Aorta (tissue), 5 donors: ENCODE results near the gene PRDX2. TPM values are rescaled to one million over a fixed set of nuclear protein-coding genes. Genes with fewer than 3 reads are reported as not detected.
"Not testable (repeated sequence)": the region's sequence is repeated elsewhere in the genome, so short reads cannot be mapped to it uniquely, and the experiment has no call there.

Experiments
- ATAC-seq: fragments of 200-7000 bp; cut with Tn5 transposase; one replicate; pipeline ENCODE4 v1.9.1; 2022; ENCODE audit warnings: moderate library complexity; ENCODE audit not compliant: low FRiP score
- DNase-seq, 2 donors: peaks; one replicate each; pipeline ENCODE4 v3.0.0-alpha.2; 2020
- H3K27ac ChIP-seq, 2 donors: one replicate each; pipeline ENCODE4 v1.5.1; 2013; ENCODE audit warnings: low read length in 2 of 2, mild to moderate bottlenecking in 2 of 2, moderate library complexity in 2 of 2, control low read depth in 1 of 2, inconsistent platforms in 1 of 2, low read depth in 1 of 2
- H3K27me3 ChIP-seq, 2 donors: one replicate each; pipeline ENCODE4 v1.6.1; 2013; ENCODE audit warnings: control low read depth in 1 of 2, low read length in 1 of 2, mild to moderate bottlenecking in 1 of 2, moderate library complexity in 1 of 2; ENCODE audit not compliant: insufficient read depth in 2 of 2, control insufficient read depth in 1 of 2
- H3K36me3 ChIP-seq, 2 donors: one replicate each; pipeline ENCODE4 v1.6.1; 2013; ENCODE audit warnings: control low read depth in 1 of 2, low read length in 1 of 2, mild to moderate bottlenecking in 1 of 2; ENCODE audit not compliant: insufficient read depth in 2 of 2, control insufficient read depth in 1 of 2
- H3K4me1 ChIP-seq, 2 donors: one replicate each; pipeline ENCODE4 v1.6.1; 2013; ENCODE audit warnings: low read length in 2 of 2, control low read depth in 1 of 2, mild to moderate bottlenecking in 1 of 2, moderate library complexity in 1 of 2; ENCODE audit not compliant: insufficient read depth in 2 of 2, control insufficient read depth in 1 of 2
- H3K4me3 ChIP-seq, 2 donors: one replicate each; pipeline ENCODE4 v1.5.1; 2013; ENCODE audit warnings: low read length in 2 of 2, control low read depth in 1 of 2, mild to moderate bottlenecking in 1 of 2
- H3K9me3 ChIP-seq: one replicate; pipeline ENCODE4 v1.6.1; 2013; ENCODE audit warnings: mild to moderate bottlenecking, low read length; ENCODE audit not compliant: control insufficient read depth
- WGBS, 2 donors: extraction: QIAGEN DNeasy Blood & Tissue Kit; methylation state at CpG; one replicate each; pipeline ENCODE4 v1.1.7; 2013; 5-methylcytosine and 5-hydroxymethylcytosine counted together
- intact Hi-C, 2 donors: fragments of 100-400 bp; cut with DNase I; formaldehyde crosslinking; loops; one replicate each; pipeline versions ENCODE4 v1.14.2 to v1.15.0; 2022
- polyA plus RNA-seq, 2 donors: library from polyadenylated mRNA; stranded (reverse); fragments of 200-250 nt; gene quantifications; one replicate each; pipeline ENCODE4 v1.2.3, GENCODE V29; 2013
- total RNA-seq, 2 donors: library from RNA; stranded (reverse); fragmentation: NEBNext Ultra II Directional; extraction: Animal tissue kit (Norgen Biotek cat#: 25700); gene quantifications; one replicate each; pipeline ENCODE4 v1.2.1, GENCODE V29; 2021
- donor health status: healthy with polysubstance abuse.
- donor health status: Bipolar disorder and iron deficiency.
- donor health status: DM: no; HTN: no; CAD: no.
- donor health status: DM: no; HTN: no; CAD: no.
- donor health status: DM: yes; HTN: yes; CAD: no.

PRDX2 gene
- total and polyA plus RNA-seq, 4 donors: 90.5 to 202 (median 135) TPM

DNA sequence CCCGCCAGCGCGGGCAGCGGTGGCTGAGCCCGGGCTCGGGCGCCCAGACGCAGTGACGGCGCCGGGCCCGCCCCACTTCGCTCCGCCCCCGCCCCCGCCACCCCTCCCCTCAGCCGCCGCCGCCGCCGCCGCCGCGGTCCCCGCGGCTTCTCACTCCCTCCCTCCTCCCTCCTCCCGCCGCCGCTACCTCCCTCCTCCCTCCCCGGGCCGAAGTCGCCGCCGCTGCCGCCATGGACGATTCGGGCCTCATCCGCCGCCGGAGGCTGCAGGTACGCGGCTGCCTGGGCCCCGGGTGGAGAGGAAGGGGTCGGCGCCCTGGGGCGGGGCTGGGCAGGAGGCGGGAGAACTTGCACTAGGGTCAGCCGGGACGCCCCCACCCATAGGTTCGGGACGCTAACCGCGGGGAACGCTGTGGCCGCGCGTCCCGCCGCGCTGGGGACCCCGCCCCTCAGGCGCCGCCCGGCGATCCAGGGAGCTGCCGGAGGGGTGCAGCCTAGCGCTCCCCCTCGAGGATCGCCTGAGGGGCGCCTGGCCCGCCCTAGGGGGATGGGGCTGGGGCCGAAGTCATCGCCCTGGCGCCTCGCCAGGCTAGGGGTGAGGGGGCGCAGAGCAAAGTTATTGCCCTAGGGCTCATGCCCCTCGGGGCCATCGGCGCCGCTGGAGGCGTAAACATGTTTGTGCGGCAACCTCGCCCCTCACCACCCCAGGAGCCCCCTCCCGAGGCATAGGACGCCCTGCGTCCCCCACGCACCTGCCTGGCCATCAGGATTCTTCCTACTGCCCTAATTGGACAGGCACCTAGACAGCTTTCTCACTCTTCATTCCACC is 32.4 kb upstream of the PRDX2 start:
- intact Hi-C loops: no loop called here
- H3K4me1 ChIP-seq: no peaks in the 10 kb centered on the region
- no peak for ATAC-seq

DNA sequence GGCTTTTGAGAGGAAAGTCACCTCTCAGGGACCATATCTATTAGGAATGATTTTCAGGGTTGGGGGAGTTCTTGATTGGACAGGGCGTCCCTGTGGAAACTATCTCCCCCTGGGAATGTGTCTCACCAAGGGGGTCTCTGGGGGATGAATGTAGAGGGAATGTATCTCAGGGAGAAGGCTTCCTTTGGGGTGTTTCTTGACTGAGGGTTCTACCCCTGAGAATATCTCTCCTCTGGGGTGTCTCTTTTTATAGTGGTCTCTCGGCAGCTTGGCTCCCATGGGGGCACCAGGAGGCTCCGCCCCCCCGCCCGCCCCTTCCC is 31.8 kb upstream of the PRDX2 start:
- ATAC-seq (no peak), DNase-seq (no peak)
- no peaks in the 10 kb centered on the region for H3K27me3 ChIP-seq
- H3K36me3 ChIP-seq: no peaks in the 10 kb centered on the region
- no peak overlapping the region for H3K27ac ChIP-seq
- intact Hi-C loops: no loop called here
- peak overlapping the region in 1 of 2 donors; percentile 21 for H3K4me3 ChIP-seq
- H3K9me3 ChIP-seq: no peaks in the 10 kb centered on the region
- 0 to 1% methylated on average over 5 of the region's 5 CpGs for WGBS, 2 donors
- H3K4me1 ChIP-seq: no peaks in the 10 kb centered on the region

More for the DNA sequence above, 32.4 kb upstream of the PRDX2 start:
- 0 to 1% methylated on average over 37 to 86 of the region's 87 CpGs for WGBS, 2 donors
- H3K4me3 ChIP-seq: peak overlapping the region in 1 of 2 donors; percentile 21
- no peak overlapping the region for H3K27ac ChIP-seq
- no peaks in the 10 kb centered on the region for H3K36me3 ChIP-seq
- H3K27me3 ChIP-seq: no peaks in the 10 kb centered on the region
- DNase-seq: no peak
- no peaks in the 10 kb centered on the region for H3K9me3 ChIP-seq

DNA sequence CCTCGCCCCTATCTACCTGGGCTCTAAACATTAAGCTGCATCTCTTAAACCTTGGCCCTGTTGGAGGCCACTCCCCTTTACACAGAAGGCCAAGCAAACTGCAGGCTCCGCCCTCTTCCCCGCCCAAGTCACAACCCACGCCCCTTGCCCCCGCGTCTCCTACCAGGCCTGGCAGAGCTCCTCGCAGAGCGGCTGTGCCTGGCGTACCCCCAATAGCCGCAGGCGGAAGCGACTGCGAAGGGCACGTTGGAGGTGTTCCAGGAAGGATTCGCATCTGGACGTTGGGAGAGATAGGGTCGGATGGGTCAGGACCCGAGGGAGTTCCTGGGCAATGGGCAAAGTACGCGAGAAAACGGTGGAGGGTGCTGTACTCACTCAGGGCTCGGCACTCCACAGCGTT is 26.9 kb upstream of the PRDX2 start:
- intact Hi-C loops: no loop called here

DNA sequence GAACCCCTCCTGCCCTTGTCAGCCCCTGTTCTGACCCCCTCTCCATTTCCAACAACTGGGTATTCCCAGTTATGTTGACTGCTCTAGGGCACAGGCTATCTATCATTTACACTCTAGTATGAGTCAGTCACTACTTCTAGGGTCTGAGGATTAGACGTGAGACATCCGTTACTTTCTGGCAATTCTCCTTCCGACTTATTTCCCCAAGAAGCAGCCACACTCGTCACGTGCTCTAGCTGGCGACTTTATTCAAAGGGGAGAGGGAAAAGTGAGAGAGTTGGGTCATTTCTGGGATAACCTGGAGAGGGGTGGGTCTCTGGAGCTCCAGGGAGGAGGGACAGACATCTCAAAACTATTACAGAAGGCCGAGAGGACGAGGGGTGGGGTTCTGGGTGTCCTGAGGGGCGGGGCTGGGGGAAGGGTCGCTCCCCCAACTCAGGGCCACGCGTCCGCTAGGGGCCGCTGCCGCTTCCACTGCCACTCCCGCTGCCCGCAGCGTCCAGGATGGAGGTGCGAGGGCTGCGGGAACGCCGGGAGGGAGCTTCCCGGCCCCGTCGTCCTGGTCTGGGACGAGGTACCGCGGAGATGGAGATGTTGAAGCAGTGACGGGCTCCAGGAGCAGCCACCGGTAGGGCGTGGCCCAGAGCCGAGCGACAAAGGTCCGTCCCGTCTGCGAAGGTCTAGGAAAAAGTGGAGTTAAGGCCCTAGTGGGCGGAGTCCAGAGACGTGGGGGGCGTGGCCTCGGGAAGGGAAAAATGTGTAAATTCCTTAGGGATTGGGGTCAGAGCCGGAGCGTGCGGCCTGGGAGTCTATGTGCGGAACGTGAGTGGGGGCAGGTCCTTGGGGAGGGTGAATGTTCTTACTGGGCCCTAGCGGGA is 23.9 kb upstream of the PRDX2 start:
- Histone ChIP-seq H3K27me3 (no peaks in the 10 kb centered on the region), H3K4me3 (no peak overlapping the region), H3K27ac (no peak overlapping the region), H3K4me1 (no peaks in the 10 kb centered on the region), H3K9me3 (peaks cover 3% of the 10 kb centered on the region), H3K36me3 (no peaks in the 10 kb centered on the region)
- intact Hi-C loops: no loop called here
- DNase-seq: no peak
- ATAC-seq: no peak
- WGBS, 2 donors: 3 to 5% methylated on average over 46 of the region's 46 CpGs

More for the DNA sequence above, 26.9 kb upstream of the PRDX2 start:
- WGBS, 2 donors: 5% methylated on average over 23 of the region's 23 CpGs
- no peaks in the 10 kb centered on the region for H3K9me3 ChIP-seq
- H3K27me3 ChIP-seq: no peaks in the 10 kb centered on the region
- H3K27ac ChIP-seq: no peak overlapping the region
- no peak for DNase-seq
- no peak for ATAC-seq
- H3K4me1 ChIP-seq: no peaks in the 10 kb centered on the region
- no peaks in the 10 kb centered on the region for H3K36me3 ChIP-seq
- no peak overlapping the region for H3K4me3 ChIP-seq

DNA sequence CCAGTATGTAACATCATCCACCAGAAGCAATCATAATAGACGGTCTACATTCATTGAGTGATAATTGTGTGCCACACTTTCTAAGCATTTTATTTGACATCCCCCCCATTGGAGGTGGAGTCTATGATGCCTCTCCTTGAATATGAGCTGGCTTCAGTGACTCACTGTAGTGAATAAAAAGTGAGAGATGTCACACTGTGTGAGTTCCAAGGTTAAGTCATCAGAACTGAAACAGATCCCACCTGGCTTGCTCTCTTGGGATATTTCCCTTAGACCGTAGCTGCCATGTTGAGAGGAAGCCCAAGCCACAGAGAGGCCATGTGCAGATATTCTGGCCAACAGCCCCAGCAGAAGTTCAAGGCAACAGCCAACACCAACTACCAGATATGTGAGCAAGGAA is 20.2 kb upstream of the PRDX2 start:
- Histone ChIP-seq H3K9me3 (peaks cover 3% of the 10 kb centered on the region), H3K27ac (no peak overlapping the region), H3K4me1 (no peaks in the 10 kb centered on the region), H3K27me3 (no peaks in the 10 kb centered on the region), H3K36me3 (no peaks in the 10 kb centered on the region), H3K4me3 (no peak overlapping the region)
- no peak for DNase-seq
- 90 to 92% methylated on average over 2 of the region's 2 CpGs for WGBS, 2 donors
- intact Hi-C loops: no loop called here
- no peak for ATAC-seq

DNA sequence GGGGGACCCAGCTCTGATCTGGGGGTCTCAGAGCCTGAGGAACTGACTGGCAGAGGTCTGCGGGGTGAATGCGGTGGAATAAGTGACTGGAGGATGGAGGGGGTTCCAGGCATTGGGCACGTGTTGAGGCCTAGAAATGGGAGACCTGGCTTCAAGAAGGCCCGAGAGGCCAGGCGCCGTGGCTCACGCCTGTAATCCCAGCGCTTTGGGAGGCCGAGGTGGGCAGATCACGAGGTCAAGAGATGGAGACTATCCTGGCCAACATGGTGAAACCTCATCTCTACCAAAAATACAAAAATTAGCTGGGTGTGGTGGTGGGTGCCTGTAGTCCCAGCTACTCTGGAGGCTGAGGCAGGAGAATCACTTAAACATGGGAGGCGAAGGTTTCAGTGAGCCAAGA is 16.2 kb upstream of the PRDX2 start:
- intact Hi-C loops, H3K4me3 ChIP-seq, H3K4me1 ChIP-seq, H3K27ac ChIP-seq, H3K27me3 ChIP-seq, ATAC-seq, H3K9me3 ChIP-seq, DNase-seq, H3K36me3 ChIP-seq: not testable (repeated sequence)
- WGBS, 2 donors: 94 to 96% methylated on average over 11 of the region's 11 CpGs

DNA sequence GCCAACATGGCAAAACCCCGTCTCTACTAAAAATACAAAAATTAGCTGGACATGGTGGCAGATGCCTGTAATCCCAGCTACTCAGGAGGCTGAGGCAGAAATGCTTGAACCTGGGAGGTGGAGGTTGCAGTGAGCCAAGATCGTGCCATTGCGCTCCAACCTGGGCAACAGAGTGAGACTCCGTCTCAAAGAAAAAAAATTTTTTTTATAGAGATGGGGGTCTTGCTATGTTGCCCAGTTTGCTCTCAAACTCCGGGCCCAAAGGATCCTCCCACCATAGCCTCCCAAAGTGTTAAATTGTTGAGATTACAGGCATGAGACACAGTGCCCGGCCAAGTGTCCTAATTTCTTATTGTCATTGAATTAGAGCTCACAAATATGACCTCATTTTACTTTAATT is 15.6 kb upstream of the PRDX2 start:
- H3K27me3 ChIP-seq, ATAC-seq, H3K4me1 ChIP-seq, H3K9me3 ChIP-seq, H3K4me3 ChIP-seq, H3K36me3 ChIP-seq, intact Hi-C loops, H3K27ac ChIP-seq, DNase-seq: not testable (repeated sequence)
- 92 to 95% methylated on average over 6 of the region's 6 CpGs for WGBS, 2 donors

DNA sequence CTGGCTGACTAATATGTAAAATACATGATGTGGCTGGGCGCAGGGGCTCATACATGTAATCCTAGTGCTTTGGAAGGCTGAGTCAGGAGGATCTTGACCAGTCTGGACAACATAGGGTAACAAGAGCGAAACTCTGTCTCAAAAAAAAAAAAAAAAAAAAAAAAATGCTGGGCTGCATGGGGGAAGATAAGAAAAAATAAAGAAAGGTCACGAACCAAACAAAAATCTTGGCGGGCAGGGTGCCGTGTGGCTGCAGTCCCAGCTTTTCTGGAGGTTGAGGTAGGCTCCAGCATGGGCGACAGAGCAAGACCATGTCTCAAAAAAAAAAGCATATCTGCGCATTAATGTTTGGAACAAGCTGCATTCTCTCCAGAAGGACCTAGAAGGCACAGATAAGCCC is 13.5 kb upstream of the PRDX2 start:
- ATAC-seq: no peak
- Histone ChIP-seq H3K4me1 (no peaks in the 10 kb centered on the region), H3K9me3 (no peaks in the 10 kb centered on the region), H3K27me3 (no peaks in the 10 kb centered on the region), H3K27ac (no peak overlapping the region), H3K4me3 (no peak overlapping the region), H3K36me3 (no peaks in the 10 kb centered on the region)
- DNase-seq: no peak
- intact Hi-C loops: no loop called here
- WGBS, 2 donors: 85 to 87% methylated on average over 7 of the region's 7 CpGs
